Activated gamma-delta T cell treated with Interleukin-2 at 50 U/mL for 16 hours (primary cell): Measurements from ENCODE around the gene CPA4.
"Not testable (repeated sequence)": the region's sequence is repeated elsewhere in the genome, so short reads cannot be mapped to it uniquely, and the experiment has no call there.

Experiments used
- DNase-seq: peaks from one replicate; pipeline ENCODE4 v3.0.0-alpha.2; 2020

CPA4 gene

GRCh38 chr7:130292682-130293257, at the start of gene CPA4:
TSS of gene CPA4 (plus strand) at chr7:130293161. CDS start at chr7:130293181, 20 bp downstream.
- no peak for DNase-seq

- DNase-seq: not testable (repeated sequence)
Observed at GRCh38 chr7:130243486-130243885, 49.5 kb upstream of the CPA4 start.

- not testable (repeated sequence) for DNase-seq
Observed at GRCh38 chr7:130246491-130246890, 46.5 kb upstream of the CPA4 start.

GRCh38 chr7:130248842-130249241, 44.1 kb upstream of the CPA4 start:
- not testable (repeated sequence) for DNase-seq

GRCh38 chr7:130249626-130250025, 43.3 kb upstream of the CPA4 start:
- not testable (repeated sequence) for DNase-seq

- DNase-seq: no peak
Observed at GRCh38 chr7:130254555-130254954, 38.4 kb upstream of the CPA4 start.

GRCh38 chr7:130256704-130257103, 36.3 kb upstream of the CPA4 start:
- no peak for DNase-seq

GRCh38 chr7:130258494-130259078, 34.4 kb upstream of the CPA4 start:
- no peak for DNase-seq

- no peak for DNase-seq
Observed at GRCh38 chr7:130262448-130262847, 30.5 kb upstream of the CPA4 start.

GRCh38 chr7:130263130-130263529, 29.8 kb upstream of the CPA4 start:
- DNase-seq: no peak

- no peak for DNase-seq
Observed at GRCh38 chr7:130266258-130266960, 26.6 kb upstream of the CPA4 start, which contains the start of gene CPA2. TSS of gene CPA2 (plus strand) at chr7:130266863. CDS start at chr7:130266882, 19 bp downstream.

GRCh38 chr7:130266961-130267321, 26.0 kb upstream of the CPA4 start:
- no peak for DNase-seq

- DNase-seq: no peak
Observed at GRCh38 chr7:130268463-130269317, 24.3 kb upstream of the CPA4 start.

GRCh38 chr7:130269318-130269694, 23.7 kb upstream of the CPA4 start:
- no peak for DNase-seq

- no peak for DNase-seq
Observed at GRCh38 chr7:130270947-130271800, 21.8 kb upstream of the CPA4 start.

GRCh38 chr7:130272381-130273080, 20.4 kb upstream of the CPA4 start:
- DNase-seq: no peak

- DNase-seq: no peak
Observed at GRCh38 chr7:130273081-130273932, 19.7 kb upstream of the CPA4 start.

GRCh38 chr7:130273933-130274255, 19.1 kb upstream of the CPA4 start:
- DNase-seq: no peak

GRCh38 chr7:130274296-130274695, 18.7 kb upstream of the CPA4 start:
- DNase-seq: no peak

GRCh38 chr7:130274983-130275591, 17.9 kb upstream of the CPA4 start:
- DNase-seq: no peak
